Stimulated activated memory B cell treated with anti-CD40 and anti-IgM and Interleukin-4, amounts not matched to agents 10 μg/mL and 1 μg/mL and 100 μg/mL, for 72 hours (primary cell): ENCODE measurements around the gene GLYAT.

ENCODE experiments used
- ATAC-seq: fragments of 150-1000 bp; cut with Tn5 transposase; 2 replicates; pipeline ENCODE4 v1.10.0; 2021
- H3K27ac Mint-ChIP-seq: one replicate; pipeline ENCODE4 v1.8.0; 2022; ENCODE audit warnings: mild to moderate bottlenecking, mixed read lengths
- H3K27me3 Mint-ChIP-seq: one replicate; pipeline ENCODE4 v1.8.0; 2022; ENCODE audit warnings: mixed read lengths
- H3K36me3 Mint-ChIP-seq: one replicate; pipeline ENCODE4 v1.8.0; 2022; ENCODE audit warnings: mixed read lengths
- H3K4me1 Mint-ChIP-seq: one replicate; pipeline ENCODE4 v1.8.0; 2022; ENCODE audit warnings: mixed read lengths
- H3K4me3 Mint-ChIP-seq: one replicate; pipeline ENCODE4 v1.8.0; 2022; ENCODE audit warnings: mild to moderate bottlenecking, moderate library complexity, mixed read lengths
- H3K9me3 Mint-ChIP-seq: one replicate; pipeline ENCODE4 v1.8.0; 2022; ENCODE audit warnings: mixed read lengths

The GLYAT gene, protein sequence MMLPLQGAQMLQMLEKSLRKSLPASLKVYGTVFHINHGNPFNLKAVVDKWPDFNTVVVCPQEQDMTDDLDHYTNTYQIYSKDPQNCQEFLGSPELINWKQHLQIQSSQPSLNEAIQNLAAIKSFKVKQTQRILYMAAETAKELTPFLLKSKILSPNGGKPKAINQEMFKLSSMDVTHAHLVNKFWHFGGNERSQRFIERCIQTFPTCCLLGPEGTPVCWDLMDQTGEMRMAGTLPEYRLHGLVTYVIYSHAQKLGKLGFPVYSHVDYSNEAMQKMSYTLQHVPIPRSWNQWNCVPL

DNA sequence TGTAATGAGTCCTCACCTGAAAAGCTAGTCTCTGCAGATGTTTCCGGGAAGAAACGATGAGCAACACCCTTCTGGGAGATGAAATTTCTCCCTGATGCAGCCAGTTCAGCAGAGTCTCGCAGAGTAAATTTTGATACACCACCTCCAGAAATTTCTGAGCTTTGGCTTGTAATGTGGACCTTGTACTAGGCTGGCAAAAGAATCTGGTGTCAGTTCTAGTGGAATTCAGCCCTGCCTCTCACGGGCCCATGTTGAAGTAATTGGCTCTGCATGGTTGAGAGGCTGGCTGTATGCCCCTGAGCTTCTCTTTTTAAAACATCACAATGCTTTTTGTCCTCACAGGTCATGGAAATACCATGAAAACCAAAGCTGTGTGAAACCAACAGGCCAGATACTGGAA lies at the start of gene GLYAT:
TSS of gene GLYAT (minus strand) at position 125 of the 400 bp plus-strand sequence. CDS start 7,447 bp downstream, outside the sequence.
- peaks cover 12% of the 10 kb centered on the region for H3K27me3 Mint-ChIP-seq
- no peak within 1 kb of the TSS for H3K27ac Mint-ChIP-seq
- H3K4me3 Mint-ChIP-seq = no peak within 1 kb of the TSS
- H3K9me3 Mint-ChIP-seq = no peaks in the 10 kb centered on the region
- ATAC-seq = no peak
- peaks cover 17% of the 10 kb centered on the region for H3K4me1 Mint-ChIP-seq
- no peaks in the 10 kb centered on the region for H3K36me3 Mint-ChIP-seq

- Mint-ChIP-seq H3K27me3 (no peaks in the 10 kb centered on the region), H3K36me3 (no peaks in the 10 kb centered on the region), H3K9me3 (peaks cover 4% of the 10 kb centered on the region), H3K4me3 (no peak overlapping the region), H3K4me1 (no peaks in the 10 kb centered on the region), H3K27ac (no peak overlapping the region)
- no peak for ATAC-seq
Observed at GRCh38 chr11:58781345-58781744, 49.6 kb upstream of the GLYAT start.

DNA sequence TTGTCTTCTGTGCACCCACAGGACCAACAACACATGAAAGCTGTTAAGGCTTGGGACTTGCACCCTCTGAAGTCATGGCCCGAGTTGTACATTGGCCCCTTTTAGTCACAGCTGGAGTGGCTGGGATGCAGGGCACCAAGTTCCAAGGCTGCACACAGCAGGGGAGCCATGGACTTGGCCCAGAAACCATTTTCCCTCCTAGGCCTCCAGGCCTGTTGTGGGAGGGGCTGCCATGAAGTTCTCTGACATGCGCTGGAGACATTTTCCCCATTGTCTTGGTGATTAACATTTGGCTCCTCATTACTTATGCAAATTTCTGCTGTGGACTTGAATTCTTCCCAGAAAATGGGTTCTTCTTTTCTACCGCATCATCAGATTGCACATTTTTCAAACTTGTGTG lies 48.8 kb upstream of the GLYAT start:
- Mint-ChIP-seq H3K4me1 (no peaks in the 10 kb centered on the region), H3K27me3 (no peaks in the 10 kb centered on the region), H3K36me3 (no peaks in the 10 kb centered on the region), H3K4me3 (no peak overlapping the region), H3K27ac (no peak overlapping the region), H3K9me3 (peaks cover 4% of the 10 kb centered on the region)
- ATAC-seq = no peak

GRCh38 chr11:58776891-58777710 lies 45.4 kb upstream of the GLYAT start:
- ATAC-seq = no peak
- Mint-ChIP-seq H3K4me3 (no peak overlapping the region), H3K9me3 (peaks cover 4% of the 10 kb centered on the region), H3K27ac (no peak overlapping the region), H3K36me3 (no peaks in the 10 kb centered on the region), H3K27me3 (peaks cover 7% of the 10 kb centered on the region), H3K4me1 (no peaks in the 10 kb centered on the region)

DNA sequence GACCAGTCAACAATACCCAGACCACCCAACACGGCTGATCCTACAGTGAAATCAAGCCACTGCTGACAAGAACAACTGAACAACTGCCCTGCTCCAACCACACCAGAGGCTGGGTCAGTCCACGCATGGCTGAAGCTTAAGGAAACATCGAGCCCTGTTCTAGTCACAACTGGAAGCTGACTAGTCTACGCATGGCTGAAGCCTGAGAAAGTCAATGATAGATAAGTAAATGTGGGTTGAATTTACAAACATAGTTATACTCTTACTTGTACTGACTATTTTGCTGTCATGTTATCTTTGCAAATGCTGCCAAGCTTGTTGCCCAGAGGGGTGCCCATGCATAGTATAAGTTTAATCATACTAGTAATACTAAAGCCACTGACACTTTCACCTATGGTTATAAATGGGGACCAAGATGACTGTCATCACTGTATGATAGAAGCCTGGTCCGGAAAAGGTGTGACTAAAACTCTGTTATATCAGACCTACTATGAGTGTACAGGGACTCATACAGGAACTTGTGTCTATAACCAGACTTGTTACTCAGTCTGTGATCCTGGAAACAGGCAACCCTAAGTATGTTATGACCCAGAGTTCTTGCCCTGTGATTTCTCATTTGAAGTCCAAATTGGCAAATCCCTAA lies 43.4 kb upstream of the GLYAT start:
- peaks cover 26% of the 10 kb centered on the region for H3K27me3 Mint-ChIP-seq
- H3K4me1 Mint-ChIP-seq = peaks cover 7% of the 10 kb centered on the region
- H3K9me3 Mint-ChIP-seq = no peaks in the 10 kb centered on the region
- H3K27ac Mint-ChIP-seq = no peak overlapping the region
- H3K4me3 Mint-ChIP-seq = no peak overlapping the region
- no peak for ATAC-seq
- H3K36me3 Mint-ChIP-seq = no peaks in the 10 kb centered on the region

GRCh38 chr11:58774164-58774593 lies 42.4 kb upstream of the GLYAT start:
- Mint-ChIP-seq H3K4me3 (no peak overlapping the region), H3K36me3 (no peaks in the 10 kb centered on the region), H3K9me3 (no peaks in the 10 kb centered on the region), H3K27ac (no peak overlapping the region), H3K4me1 (peaks cover 7% of the 10 kb centered on the region), H3K27me3 (peaks cover 36% of the 10 kb centered on the region)
- no peak for ATAC-seq

DNA sequence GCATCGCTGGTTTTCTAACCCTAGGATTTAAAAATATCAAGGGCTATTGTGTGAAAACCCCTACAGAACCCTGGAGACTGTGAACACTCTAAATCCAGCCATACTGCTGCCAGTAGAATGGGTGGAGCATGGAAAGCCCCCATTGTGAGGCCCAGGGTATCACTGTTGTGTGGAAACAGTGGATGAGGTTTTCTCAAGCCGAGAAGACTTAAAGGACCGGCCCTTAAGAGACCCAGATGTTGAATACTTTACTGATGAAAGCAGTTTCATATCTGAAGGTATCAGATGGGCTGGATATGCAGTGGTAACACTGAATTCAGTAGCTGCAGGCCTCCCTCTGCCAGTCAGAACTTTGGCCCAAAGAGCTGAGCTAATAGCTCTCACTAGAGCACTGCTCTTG lies 41.6 kb upstream of the GLYAT start:
- Mint-ChIP-seq H3K27me3 (peaks cover 36% of the 10 kb centered on the region), H3K27ac (no peak overlapping the region), H3K36me3 (no peaks in the 10 kb centered on the region), H3K4me1 (peaks cover 7% of the 10 kb centered on the region), H3K9me3 (no peaks in the 10 kb centered on the region), H3K4me3 (no peak overlapping the region)
- ATAC-seq = no peak

GRCh38 chr11:58772329-58773285 lies 40.9 kb upstream of the GLYAT start:
- H3K4me1 Mint-ChIP-seq = peaks cover 7% of the 10 kb centered on the region
- no peaks in the 10 kb centered on the region for H3K9me3 Mint-ChIP-seq
- no peak overlapping the region for H3K27ac Mint-ChIP-seq
- no peak overlapping the region for H3K4me3 Mint-ChIP-seq
- no peak for ATAC-seq
- H3K36me3 Mint-ChIP-seq = no peaks in the 10 kb centered on the region
- peaks cover 36% of the 10 kb centered on the region for H3K27me3 Mint-ChIP-seq

GRCh38 chr11:58771458-58771855 lies 39.7 kb upstream of the GLYAT start:
- H3K27me3 Mint-ChIP-seq = peaks cover 38% of the 10 kb centered on the region

GRCh38 chr11:58770627-58771457 lies 39.1 kb upstream of the GLYAT start:
- no peak overlapping the region for H3K27ac Mint-ChIP-seq
- H3K4me1 Mint-ChIP-seq = peaks cover 7% of the 10 kb centered on the region
- no peak overlapping the region for H3K4me3 Mint-ChIP-seq
- ATAC-seq = no peak
- H3K9me3 Mint-ChIP-seq = no peaks in the 10 kb centered on the region
- peaks cover 44% of the 10 kb centered on the region for H3K27me3 Mint-ChIP-seq
- H3K36me3 Mint-ChIP-seq = no peaks in the 10 kb centered on the region

More at GRCh38 chr11:58771458-58771855, 39.7 kb upstream of the GLYAT start:
- peaks cover 7% of the 10 kb centered on the region for H3K4me1 Mint-ChIP-seq
- ATAC-seq = no peak
- no peaks in the 10 kb centered on the region for H3K36me3 Mint-ChIP-seq
- H3K9me3 Mint-ChIP-seq = no peaks in the 10 kb centered on the region
- no peak overlapping the region for H3K27ac Mint-ChIP-seq
- no peak overlapping the region for H3K4me3 Mint-ChIP-seq

- Mint-ChIP-seq H3K9me3 (no peaks in the 10 kb centered on the region), H3K4me3 (no peak overlapping the region), H3K4me1 (peaks cover 7% of the 10 kb centered on the region), H3K27ac (no peak overlapping the region), H3K36me3 (no peaks in the 10 kb centered on the region), H3K27me3 (peaks cover 51% of the 10 kb centered on the region)
- no peak for ATAC-seq
Observed at GRCh38 chr11:58770166-58770565, 38.4 kb upstream of the GLYAT start.

DNA sequence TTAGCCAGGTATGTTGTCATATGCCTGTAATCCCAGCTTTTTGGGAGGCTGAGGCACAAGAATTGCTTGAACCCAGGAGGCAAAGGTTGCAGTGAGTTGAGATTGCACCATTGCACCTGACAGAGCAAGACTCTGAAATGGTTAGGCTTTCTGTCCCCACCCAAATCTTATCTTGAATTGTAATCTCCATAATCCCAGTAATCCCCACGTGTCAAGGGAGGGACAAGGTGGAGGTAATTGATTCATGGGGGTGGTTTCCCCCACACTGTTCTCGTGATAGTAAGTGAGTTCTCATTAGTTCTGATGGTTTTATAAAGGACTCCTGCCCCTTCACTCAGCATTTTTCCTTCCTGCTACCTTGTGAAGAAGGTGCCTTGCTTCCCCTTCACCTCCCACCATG lies 37.6 kb upstream of the GLYAT start:
- no peak overlapping the region for H3K4me3 Mint-ChIP-seq
- peaks cover 59% of the 10 kb centered on the region for H3K27me3 Mint-ChIP-seq
- H3K27ac Mint-ChIP-seq = no peak overlapping the region
- H3K4me1 Mint-ChIP-seq = peaks cover 7% of the 10 kb centered on the region
- no peaks in the 10 kb centered on the region for H3K36me3 Mint-ChIP-seq
- H3K9me3 Mint-ChIP-seq = no peaks in the 10 kb centered on the region
- ATAC-seq = no peak

DNA sequence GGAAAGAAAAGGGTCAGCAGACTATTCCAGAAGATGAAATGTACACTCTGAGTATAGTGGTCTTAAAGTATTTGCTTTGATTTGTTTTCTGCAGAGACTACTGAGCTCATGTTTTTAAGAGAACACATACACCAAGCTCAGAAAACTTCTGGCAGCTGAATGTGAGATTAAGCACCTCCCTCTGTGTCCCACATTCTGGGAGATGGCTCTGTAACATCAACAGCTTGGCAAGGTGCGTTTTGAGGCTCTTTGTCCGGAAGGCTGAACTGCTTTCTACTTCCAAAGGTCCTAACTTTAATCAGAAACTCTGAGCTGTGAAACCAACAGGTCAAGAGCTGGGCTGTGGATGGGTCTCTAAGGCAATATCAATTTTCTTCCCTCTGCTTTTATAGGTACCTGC lies 36.4 kb upstream of the GLYAT start:
- ATAC-seq = no peak
- H3K27me3 Mint-ChIP-seq = peaks cover 69% of the 10 kb centered on the region
- H3K9me3 Mint-ChIP-seq = no peaks in the 10 kb centered on the region
- H3K27ac Mint-ChIP-seq = no peak overlapping the region
- H3K4me1 Mint-ChIP-seq = peaks cover 7% of the 10 kb centered on the region
- H3K4me3 Mint-ChIP-seq = no peak overlapping the region
- H3K36me3 Mint-ChIP-seq = no peaks in the 10 kb centered on the region

- H3K4me1 Mint-ChIP-seq = no peaks in the 10 kb centered on the region
- no peak for ATAC-seq
- H3K27ac Mint-ChIP-seq = no peak overlapping the region
- peaks cover 49% of the 10 kb centered on the region for H3K27me3 Mint-ChIP-seq
- H3K9me3 Mint-ChIP-seq = no peaks in the 10 kb centered on the region
- no peaks in the 10 kb centered on the region for H3K36me3 Mint-ChIP-seq
- no peak overlapping the region for H3K4me3 Mint-ChIP-seq
Observed at GRCh38 chr11:58765078-58765477, 33.3 kb upstream of the GLYAT start.
